HepG2 (cell line): ENCODE results near the gene MYO16. TPM values are rescaled to one million over a fixed set of nuclear protein-coding genes. Genes with fewer than 3 reads are reported as not detected.

Experiments used
- ATAC-seq: fragments of 200-7000 bp; cut with Tn5 transposase; 3 replicates; pipeline ENCODE4 v1.9.1; 2020; ENCODE audit warnings: mild to moderate bottlenecking, moderate library complexity
- BruUV-seq: library from RNA; stranded (reverse); fragments of 400-500 nt; replicated peaks from 2 replicates; lab custom pipeline; 2021; lab: Mats Ljungman, UMichigan
- CTCF ChIA-PET: fragments of 300-600 bp; formaldehyde crosslinking; extraction: SDS; loops from one replicate; lab custom pipeline; 2021; ENCODE audit warnings: low total read pairs, inconsistent platforms, low intra/inter-chr PET ratio; lab: Yijun Ruan, JAX
- POLR2A ChIA-PET: fragments of 350-600 bp; sonication (Branson Sonifier 250); formaldehyde crosslinking; loops from one replicate; lab custom pipeline; 2020; ENCODE audit warnings: antibody characterized with exemption, inconsistent platforms; lab: Yijun Ruan, JAX
- DNase-seq: peaks from one replicate; pipeline ENCODE4 v3.0.0-alpha.2; 2015; ENCODE audit warnings: low spot score
- FAIRE-seq: peaks from 3 replicates; lab custom pipeline; 2011; peaks lifted over from hg19 to GRCh38; lab: Jason Lieb, UNC
- H2AFZ ChIP-seq: one replicate; pipeline ENCODE4 v1.6.1; 2011; ENCODE audit warnings: low read length, inconsistent platforms
- H3K27ac ChIP-seq: fragments of 300-600 bp; 3 replicates; pipeline ENCODE4 v1.8.0; 2011; ENCODE audit warnings: mixed run types, mild to moderate bottlenecking, mixed read lengths, low read length, inconsistent platforms; ENCODE audit not compliant: insufficient read depth; ENCODE audit errors: extremely low read length
- H3K27me3 ChIP-seq, 2 experiments: fragments of 200-600 bp in 1 of 2; 2 replicates in 1 of 2; 3 replicates in 1 of 2; pipeline versions ENCODE4 v1.6.0 to v1.8.0; 2011; ENCODE audit warnings: low read length in 2 of 2, mild to moderate bottlenecking in 2 of 2, moderate library complexity in 2 of 2, inconsistent platforms in 1 of 2; ENCODE audit not compliant: insufficient read depth in 2 of 2, control insufficient read depth in 1 of 2
- H3K36me3 ChIP-seq, 2 experiments: fragments of 200-600 bp in 1 of 2; replicated peaks in 1 of 2; 2 replicates in 1 of 2; 3 replicates in 1 of 2; pipeline versions ENCODE4 v1.5.1 to v1.8.0; 2011; ENCODE audit warnings: low read length in 2 of 2, inconsistent platforms in 1 of 2; ENCODE audit not compliant: insufficient read depth in 2 of 2, control insufficient read depth in 1 of 2
- H3K4me1 ChIP-seq: 2 replicates; pipeline ENCODE4 v1.5.1; 2012; ENCODE audit warnings: low read length, inconsistent platforms; ENCODE audit not compliant: insufficient read depth
- H3K4me2 ChIP-seq: 2 replicates; pipeline ENCODE4 v1.6.0; 2011; ENCODE audit warnings: low read depth, low read length, inconsistent platforms
- H3K4me3 ChIP-seq, 3 experiments: fragments of 200-600 bp in 1 of 3; sonication (generic), shearing (Covaris generic) in 1 of 3; replicated peaks in 1 of 3; 2 replicates each; pipeline ENCODE4 v1.5.1; 2011 to 2016; ENCODE audit warnings: low read length in 3 of 3, inconsistent platforms in 2 of 3, low read depth in 2 of 3, mild to moderate bottlenecking in 2 of 3, control low read depth in 1 of 3, mixed read lengths in 1 of 3; ENCODE audit not compliant: insufficient read depth in 1 of 3
- H3K79me2 ChIP-seq: one replicate; pipeline ENCODE4 v1.6.1; 2011; ENCODE audit warnings: low read length, inconsistent platforms; ENCODE audit not compliant: insufficient read depth
- H3K9ac ChIP-seq: 2 replicates; pipeline ENCODE4 v1.6.0; 2011; ENCODE audit warnings: mild to moderate bottlenecking, low read depth, low read length, inconsistent platforms; ENCODE audit not compliant: insufficient read depth
- H3K9me3 ChIP-seq: 2 replicates; pipeline ENCODE4 v1.5.1; 2012; ENCODE audit warnings: mild to moderate bottlenecking, low read length
- H4K20me1 ChIP-seq: 2 replicates; pipeline ENCODE4 v1.6.0; 2011; ENCODE audit warnings: inconsistent platforms, mild to moderate bottlenecking, low read length, moderate library complexity; ENCODE audit not compliant: insufficient read depth
- JDP2 ChIP-seq: sonication (generic); formaldehyde crosslinking; IDR thresholded peaks from 2 replicates; pipeline ENCODE4 v1.8.1; 2022; ENCODE audit warnings: missing genetic modification reagents, borderline replicate concordance
- KLF9 ChIP-seq: IDR thresholded peaks from 2 replicates; pipeline ENCODE4 v1.6.1; 2016; ENCODE audit warnings: low read depth
- POLR2G ChIP-seq: fragments of 200-400 bp; formaldehyde crosslinking; IDR thresholded peaks from 2 replicates; pipeline ENCODE4 v1.6.1; 2018; ENCODE audit warnings: mild to moderate bottlenecking, low read depth, low read length, moderate library complexity
- RFX3 ChIP-seq: IDR thresholded peaks from 2 replicates; pipeline ENCODE4 v1.6.1; 2016; ENCODE audit warnings: missing biosample characterization, missing genetic modification reagents
- SRF ChIP-seq: IDR thresholded peaks from 2 replicates; pipeline ENCODE4 v1.6.1; 2011; ENCODE audit warnings: mild to moderate bottlenecking, low read depth, low read length, moderate library complexity
- TBX3 ChIP-seq: fragments of 450-650 bp; IDR thresholded peaks from 2 replicates; pipeline ENCODE4 v1.6.1; 2017; ENCODE audit warnings: antibody characterized with exemption, mild to moderate bottlenecking, inconsistent platforms, borderline replicate concordance
- TEAD2 ChIP-seq: sonication (generic); formaldehyde crosslinking; IDR thresholded peaks from 2 replicates; pipeline ENCODE4 v1.9.0; 2021; ENCODE audit warnings: missing genetic modification reagents
- ZNF547 ChIP-seq: sonication (generic); formaldehyde crosslinking; IDR thresholded peaks from 2 replicates; pipeline ENCODE4 v1.5.1; 2020; ENCODE audit warnings: mild to moderate bottlenecking, missing genetic modification reagents
- ZNF563 ChIP-seq: sonication (generic); formaldehyde crosslinking; IDR thresholded peaks from 2 replicates; pipeline ENCODE4 v1.8.0; 2022; ENCODE audit warnings: mild to moderate bottlenecking, moderate library complexity, missing genetic modification reagents
- WGBS: methylation state at CpG from one replicate; pipeline ENCODE4 v1.1.6; 2017; ENCODE audit warnings: low lambda C conversion rate; 5-methylcytosine and 5-hydroxymethylcytosine counted together
- in situ Hi-C: cut with HindIII; loops from 2 replicates; pipeline ENCODE4 v1.10.0; 2017; ENCODE audit warnings: low pct_unique_long_range_greater_than_20kb; ENCODE audit not compliant: extremely low pct_ligation_motif_present
- intact Hi-C: fragments of 100-400 bp; cut with micrococcal nuclease; formaldehyde crosslinking; loops from one replicate; pipeline ENCODE4 v1.10.0; 2022; ENCODE audit not compliant: unreplicated experiment
- polyA plus RNA-seq, 8 experiments: library from polyadenylated mRNA; depleted of rRNA in 3 of 8; stranded (reverse) in 7 of 8; unstranded in 1 of 8; fragments of >200 nt; fragmentation: Illumina TruSeq in 4 of 8; extraction: Trizol in 4 of 8; gene quantifications; 2 replicates each; pipeline versions ENCODE4 v1.2.1 to v1.2.3, GENCODE V29; 2011 to 2016; ENCODE audit warnings: low read depth in 4 of 8, missing spikeins in 1 of 8, mixed read lengths in 1 of 8; ENCODE audit not compliant: insufficient read depth in 1 of 8
- total RNA-seq, 5 experiments: library from RNA; depleted of rRNA; stranded (reverse); fragments of >200 nt; fragmentation: Illumina TruSeq; extraction: Trizol; gene quantifications; 2 replicates each; pipeline ENCODE4 v1.2.3, GENCODE V29; 2016; ENCODE audit warnings: low read depth in 1 of 5
- TF ChIP-seq, protein P1 (sequence below): sonication (generic); formaldehyde crosslinking; IDR thresholded peaks from 2 replicates; pipeline ENCODE4 v1.5.0; 2020; ENCODE audit warnings: missing genetic modification reagents, mild to moderate bottlenecking, borderline replicate concordance
- TF ChIP-seq, protein P2 (sequence below): sonication (generic); formaldehyde crosslinking; IDR thresholded peaks from 2 replicates; pipeline ENCODE4 v1.4.0; 2020; ENCODE audit warnings: missing genetic modification reagents, low read depth, mild to moderate bottlenecking, borderline replicate concordance
- TF ChIP-seq, protein P3 (sequence below): sonication (generic); formaldehyde crosslinking; IDR thresholded peaks from 2 replicates; pipeline ENCODE4 v1.4.0; 2020; ENCODE audit warnings: missing genetic modification reagents
- TF ChIP-seq, protein P4 (sequence below): sonication (generic); formaldehyde crosslinking; IDR thresholded peaks from 2 replicates; pipeline ENCODE4 v1.4.0; 2020; ENCODE audit warnings: missing genetic modification reagents
- TF ChIP-seq, protein P5 (sequence below): sonication (generic); formaldehyde crosslinking; IDR thresholded peaks from 2 replicates; pipeline ENCODE4 v1.4.0; 2020; ENCODE audit warnings: mild to moderate bottlenecking, low read depth, missing genetic modification reagents

The MYO16 gene
- total and polyA plus RNA-seq, 2 of the 13 experiments (the other 11 are each of a cell fraction or from before 2014, with no cell fraction given) = not detected

DNA sequence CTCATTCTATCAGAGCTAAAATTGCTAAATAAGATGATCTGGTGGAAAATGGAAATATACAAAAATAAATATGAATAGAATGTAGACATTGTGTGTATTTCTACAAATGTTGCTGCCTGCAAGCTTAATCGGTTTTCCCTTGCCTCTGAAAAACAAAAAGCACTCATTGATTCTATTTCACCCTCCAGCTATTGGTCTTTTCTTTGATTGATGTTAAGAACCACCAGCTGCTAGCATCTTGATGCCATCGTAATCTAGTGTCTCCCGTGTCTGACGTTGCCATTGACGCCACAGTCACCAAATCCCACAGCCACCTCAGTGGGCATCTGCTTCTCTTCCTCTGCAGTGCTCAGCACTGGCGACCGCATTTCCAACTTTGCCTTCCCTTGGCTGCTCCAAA, 461.8 kb downstream of the MYO16 start:
- in situ Hi-C loops = no loop called here
- TF ChIP-seq ZNF547 (CRISPR knock-in tag) = no peak
- TF ChIP-seq, protein P1, sequence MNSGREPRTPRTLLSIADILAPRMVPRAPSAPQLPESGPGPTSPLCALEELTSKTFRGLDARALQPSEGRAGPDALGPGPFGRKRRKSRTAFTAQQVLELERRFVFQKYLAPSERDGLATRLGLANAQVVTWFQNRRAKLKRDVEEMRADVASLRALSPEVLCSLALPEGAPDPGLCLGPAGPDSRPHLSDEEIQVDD = no peak
- TF ChIP-seq, protein P2, sequence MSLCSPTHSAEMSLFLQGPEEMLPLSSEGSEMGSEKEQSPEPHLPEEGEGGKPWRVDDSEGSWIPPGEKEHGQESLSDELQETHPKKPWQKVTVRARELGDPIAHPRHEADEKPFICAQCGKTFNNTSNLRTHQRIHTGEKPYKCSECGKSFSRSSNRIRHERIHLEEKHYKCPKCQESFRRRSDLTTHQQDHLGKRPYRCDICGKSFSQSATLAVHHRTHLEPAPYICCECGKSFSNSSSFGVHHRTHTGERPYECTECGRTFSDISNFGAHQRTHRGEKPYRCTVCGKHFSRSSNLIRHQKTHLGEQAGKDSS = no peak
- no peak for TF ChIP-seq SRF
- no peak for TF ChIP-seq POLR2G
- TF ChIP-seq, protein P3, sequence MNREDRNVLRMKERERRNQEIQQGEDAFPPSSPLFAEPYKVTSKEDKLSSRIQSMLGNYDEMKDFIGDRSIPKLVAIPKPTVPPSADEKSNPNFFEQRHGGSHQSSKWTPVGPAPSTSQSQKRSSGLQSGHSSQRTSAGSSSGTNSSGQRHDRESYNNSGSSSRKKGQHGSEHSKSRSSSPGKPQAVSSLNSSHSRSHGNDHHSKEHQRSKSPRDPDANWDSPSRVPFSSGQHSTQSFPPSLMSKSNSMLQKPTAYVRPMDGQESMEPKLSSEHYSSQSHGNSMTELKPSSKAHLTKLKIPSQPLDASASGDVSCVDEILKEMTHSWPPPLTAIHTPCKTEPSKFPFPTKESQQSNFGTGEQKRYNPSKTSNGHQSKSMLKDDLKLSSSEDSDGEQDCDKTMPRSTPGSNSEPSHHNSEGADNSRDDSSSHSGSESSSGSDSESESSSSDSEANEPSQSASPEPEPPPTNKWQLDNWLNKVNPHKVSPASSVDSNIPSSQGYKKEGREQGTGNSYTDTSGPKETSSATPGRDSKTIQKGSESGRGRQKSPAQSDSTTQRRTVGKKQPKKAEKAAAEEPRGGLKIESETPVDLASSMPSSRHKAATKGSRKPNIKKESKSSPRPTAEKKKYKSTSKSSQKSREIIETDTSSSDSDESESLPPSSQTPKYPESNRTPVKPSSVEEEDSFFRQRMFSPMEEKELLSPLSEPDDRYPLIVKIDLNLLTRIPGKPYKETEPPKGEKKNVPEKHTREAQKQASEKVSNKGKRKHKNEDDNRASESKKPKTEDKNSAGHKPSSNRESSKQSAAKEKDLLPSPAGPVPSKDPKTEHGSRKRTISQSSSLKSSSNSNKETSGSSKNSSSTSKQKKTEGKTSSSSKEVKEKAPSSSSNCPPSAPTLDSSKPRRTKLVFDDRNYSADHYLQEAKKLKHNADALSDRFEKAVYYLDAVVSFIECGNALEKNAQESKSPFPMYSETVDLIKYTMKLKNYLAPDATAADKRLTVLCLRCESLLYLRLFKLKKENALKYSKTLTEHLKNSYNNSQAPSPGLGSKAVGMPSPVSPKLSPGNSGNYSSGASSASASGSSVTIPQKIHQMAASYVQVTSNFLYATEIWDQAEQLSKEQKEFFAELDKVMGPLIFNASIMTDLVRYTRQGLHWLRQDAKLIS = no peak
- TF ChIP-seq JDP2 (CRISPR knock-in tag) = no peak
- TF ChIP-seq RFX3 (CRISPR knock-in tag) = no peak
- no peak for TF ChIP-seq KLF9 (CRISPR knock-in tag)
- TF ChIP-seq, protein P4, sequence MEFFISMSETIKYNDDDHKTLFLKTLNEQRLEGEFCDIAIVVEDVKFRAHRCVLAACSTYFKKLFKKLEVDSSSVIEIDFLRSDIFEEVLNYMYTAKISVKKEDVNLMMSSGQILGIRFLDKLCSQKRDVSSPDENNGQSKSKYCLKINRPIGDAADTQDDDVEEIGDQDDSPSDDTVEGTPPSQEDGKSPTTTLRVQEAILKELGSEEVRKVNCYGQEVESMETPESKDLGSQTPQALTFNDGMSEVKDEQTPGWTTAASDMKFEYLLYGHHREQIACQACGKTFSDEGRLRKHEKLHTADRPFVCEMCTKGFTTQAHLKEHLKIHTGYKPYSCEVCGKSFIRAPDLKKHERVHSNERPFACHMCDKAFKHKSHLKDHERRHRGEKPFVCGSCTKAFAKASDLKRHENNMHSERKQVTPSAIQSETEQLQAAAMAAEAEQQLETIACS (CRISPR knock-in tag) = no peak
- no peak for TF ChIP-seq TEAD2 (CRISPR knock-in tag)
- no peak for TF ChIP-seq ZNF563 (CRISPR knock-in tag)
- TF ChIP-seq, protein P5, sequence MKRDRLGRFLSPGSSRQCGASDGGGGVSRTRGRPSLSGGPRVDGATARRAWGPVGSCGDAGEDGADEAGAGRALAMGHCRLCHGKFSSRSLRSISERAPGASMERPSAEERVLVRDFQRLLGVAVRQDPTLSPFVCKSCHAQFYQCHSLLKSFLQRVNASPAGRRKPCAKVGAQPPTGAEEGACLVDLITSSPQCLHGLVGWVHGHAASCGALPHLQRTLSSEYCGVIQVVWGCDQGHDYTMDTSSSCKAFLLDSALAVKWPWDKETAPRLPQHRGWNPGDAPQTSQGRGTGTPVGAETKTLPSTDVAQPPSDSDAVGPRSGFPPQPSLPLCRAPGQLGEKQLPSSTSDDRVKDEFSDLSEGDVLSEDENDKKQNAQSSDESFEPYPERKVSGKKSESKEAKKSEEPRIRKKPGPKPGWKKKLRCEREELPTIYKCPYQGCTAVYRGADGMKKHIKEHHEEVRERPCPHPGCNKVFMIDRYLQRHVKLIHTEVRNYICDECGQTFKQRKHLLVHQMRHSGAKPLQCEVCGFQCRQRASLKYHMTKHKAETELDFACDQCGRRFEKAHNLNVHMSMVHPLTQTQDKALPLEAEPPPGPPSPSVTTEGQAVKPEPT (CRISPR knock-in tag) = no peak
- TF ChIP-seq TBX3 = no peak

More for the DNA sequence above, 461.8 kb downstream of the MYO16 start:
- POLR2A ChIA-PET = no interaction called here
- Histone ChIP-seq H3K9me3 (no peaks in the 10 kb centered on the region), H3K36me3 (no peaks in the 10 kb centered on the region), H3K9ac (no peak overlapping the region), H3K27me3 (no peaks in the 10 kb centered on the region; a peak in 1 of 5 replicates), H2AFZ (no peak overlapping the region), H4K20me1 (no peaks in the 10 kb centered on the region), H3K4me2 (no peak overlapping the region), H3K4me1 (no peaks in the 10 kb centered on the region), H3K27ac (no peak overlapping the region), H3K4me3 (no peak overlapping the region), H3K79me2 (no peaks in the 10 kb centered on the region)
- whole genome bisulfite sequencing = 23% methylated on average over 7 of the region's 7 CpGs
- no TSS peak for BruUV-seq
- ATAC-seq (no peak), FAIRE-seq (no peak), DNase-seq (no peak)
- CTCF ChIA-PET = no interaction called here
- intact Hi-C loops = no loop called here
